Stomach (tissue), 9 donors: ENCODE results near the gene TPX2. TPM values are rescaled to one million over a fixed set of nuclear protein-coding genes. Genes with fewer than 3 reads are reported as not detected.

Experiments used
- DNase-seq, 2 donors: peaks; one replicate each; pipeline versions ENCODE4 v3.0.0 to v3.0.0-alpha.2; 2013 to 2019
- H3K27ac ChIP-seq, 5 donors: fragments of 200-600 bp in 4 of 5; sonication (generic) in 4 of 5; one replicate each; pipeline ENCODE4 v1.5.1; 2013 to 2019; ENCODE audit warnings: mild to moderate bottlenecking in 1 of 5, moderate library complexity in 1 of 5
- H3K27me3 ChIP-seq, 3 donors: fragments of 200-600 bp; sonication (generic); one replicate each; pipeline ENCODE4 v1.5.1; 2017 to 2019; ENCODE audit warnings: mixed run types in 1 of 3
- H3K36me3 ChIP-seq, 4 donors: fragments of 200-600 bp; sonication (generic); 1 replicate in 3 of 4; 2 replicates in 1 of 4; pipeline ENCODE4 v1.5.1; 2016 to 2019
- H3K4me1 ChIP-seq, 4 donors: fragments of 200-600 bp; sonication (generic); one replicate each; pipeline ENCODE4 v1.5.1; 2016 to 2019
- H3K4me3 ChIP-seq, 4 donors: fragments of 200-600 bp; sonication (generic) in 3 of 4; one replicate each; pipeline ENCODE4 v1.5.1; 2016 to 2019; ENCODE audit warnings: mild to moderate bottlenecking in 1 of 4
- H3K9me3 ChIP-seq, 4 donors: fragments of 200-600 bp; sonication (generic); one replicate each; pipeline ENCODE4 v1.5.1; 2016 to 2019
- EP300 ChIP-seq: sonication (generic); formaldehyde crosslinking; IDR thresholded peaks from one replicate; pipeline ENCODE4 v1.6.1; 2017; ENCODE audit warnings: antibody characterized with exemption
- POLR2A ChIP-seq, 4 donors: fragments of 450-650 bp; IDR thresholded peaks; one replicate each; pipeline ENCODE4 v1.6.1; 2016; ENCODE audit warnings: antibody characterized with exemption in 4 of 4, control low read depth in 2 of 4, mild to moderate bottlenecking in 1 of 4, moderate library complexity in 1 of 4
- POLR2AphosphoS5 ChIP-seq, 3 donors: sonication (generic); formaldehyde crosslinking; IDR thresholded peaks; one replicate each; pipeline ENCODE4 v1.6.1; 2016; ENCODE audit warnings: antibody characterized with exemption in 3 of 3
- WGBS, 5 donors: extraction: QIAGEN DNeasy Blood & Tissue Kit in 3 of 5; methylation state at CpG; one replicate each; pipeline versions ENCODE4 v1.1.5 to v1.1.7; 2013 to 2018; 5-methylcytosine and 5-hydroxymethylcytosine counted together
- intact Hi-C: fragments of 100-400 bp; cut with DNase I; formaldehyde crosslinking; loops from one replicate; pipeline ENCODE4 v1.15.1; 2023; ENCODE audit warnings: low total_unique reads
- polyA plus RNA-seq, 3 donors: library from polyadenylated mRNA; stranded (reverse); fragments of 200-250 nt; gene quantifications; one replicate each; pipeline ENCODE4 v1.2.3, GENCODE V29; 2013
- total RNA-seq, 5 donors: library from RNA; depleted of rRNA; stranded (reverse); fragments of >200 nt; gene quantifications; one replicate each; pipeline versions ENCODE4 v1.1.0 to v1.2.3, GENCODE V29; 2014 to 2016
- TF ChIP-seq, protein P1 (sequence below), 7 experiments: fragments of 450-650 bp in 4 of 7; fragments of 200-600 bp in 3 of 7; sonication (generic) in 3 of 7; IDR thresholded peaks; one replicate each; pipeline ENCODE4 v1.5.1; 2016 to 2019; ENCODE audit warnings: antibody characterized with exemption in 7 of 7, control low read depth in 2 of 7, mild to moderate bottlenecking in 1 of 7
- donor health status: healthy with polysubstance abuse.
- donor health status: Bipolar disorder and iron deficiency.
- donor health status: healthy.

Gene TPX2
- total and polyA plus RNA-seq, 8 donors, result 1.7 to 11.4 (median 6.7) TPM

DNA sequence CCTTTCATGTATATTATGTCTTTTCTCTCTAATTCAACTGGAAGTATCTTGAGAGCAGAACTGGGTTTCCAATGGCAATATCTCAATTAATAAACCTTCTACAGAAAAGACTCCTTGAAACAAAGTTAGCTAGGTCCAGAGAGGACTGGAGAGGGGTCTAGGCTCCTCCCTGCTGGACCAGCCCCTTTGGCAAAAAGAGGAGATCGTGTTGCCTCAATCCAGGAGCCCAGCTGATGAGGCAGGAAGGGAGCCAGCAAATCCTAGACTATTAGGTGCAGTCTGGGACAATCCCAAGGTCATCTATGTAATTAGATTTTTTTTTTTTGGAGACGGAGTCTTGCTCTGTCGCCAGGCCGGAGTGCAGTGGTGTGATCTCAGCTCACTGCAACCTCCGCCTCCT, 38.3 kb upstream of the TPX2 start:
- intact Hi-C loops, result no loop called here
- Histone ChIP-seq H3K9me3 (no peaks in the 10 kb centered on the region), H3K27ac (peak overlapping the region in 4 of 5 donors; percentile 80 to 98 (median 86)), H3K27me3 (no peaks in the 10 kb centered on the region), H3K4me3 (no peak overlapping the region), H3K36me3 (peaks cover 0 to 37% (median 18%) of the 10 kb centered on the region in 4 donors), H3K4me1 (peaks cover 54 to 82% (median 64%) of the 10 kb centered on the region in 4 donors)
- 70 to 92% (median 86%) methylated on average over 5 of the region's 5 CpGs for WGBS, 5 donors
- DNase-seq, result no peak
- TF ChIP-seq POLR2AphosphoS5 (IDR thresholded peaks at IDR 0.05), result no peak
- no peak for TF ChIP-seq EP300
- TF ChIP-seq, protein P1, sequence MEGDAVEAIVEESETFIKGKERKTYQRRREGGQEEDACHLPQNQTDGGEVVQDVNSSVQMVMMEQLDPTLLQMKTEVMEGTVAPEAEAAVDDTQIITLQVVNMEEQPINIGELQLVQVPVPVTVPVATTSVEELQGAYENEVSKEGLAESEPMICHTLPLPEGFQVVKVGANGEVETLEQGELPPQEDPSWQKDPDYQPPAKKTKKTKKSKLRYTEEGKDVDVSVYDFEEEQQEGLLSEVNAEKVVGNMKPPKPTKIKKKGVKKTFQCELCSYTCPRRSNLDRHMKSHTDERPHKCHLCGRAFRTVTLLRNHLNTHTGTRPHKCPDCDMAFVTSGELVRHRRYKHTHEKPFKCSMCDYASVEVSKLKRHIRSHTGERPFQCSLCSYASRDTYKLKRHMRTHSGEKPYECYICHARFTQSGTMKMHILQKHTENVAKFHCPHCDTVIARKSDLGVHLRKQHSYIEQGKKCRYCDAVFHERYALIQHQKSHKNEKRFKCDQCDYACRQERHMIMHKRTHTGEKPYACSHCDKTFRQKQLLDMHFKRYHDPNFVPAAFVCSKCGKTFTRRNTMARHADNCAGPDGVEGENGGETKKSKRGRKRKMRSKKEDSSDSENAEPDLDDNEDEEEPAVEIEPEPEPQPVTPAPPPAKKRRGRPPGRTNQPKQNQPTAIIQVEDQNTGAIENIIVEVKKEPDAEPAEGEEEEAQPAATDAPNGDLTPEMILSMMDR (IDR thresholded peaks at IDR 0.05), result no peak
- TF ChIP-seq POLR2A (IDR thresholded peaks at IDR 0.05), result no peak

DNA sequence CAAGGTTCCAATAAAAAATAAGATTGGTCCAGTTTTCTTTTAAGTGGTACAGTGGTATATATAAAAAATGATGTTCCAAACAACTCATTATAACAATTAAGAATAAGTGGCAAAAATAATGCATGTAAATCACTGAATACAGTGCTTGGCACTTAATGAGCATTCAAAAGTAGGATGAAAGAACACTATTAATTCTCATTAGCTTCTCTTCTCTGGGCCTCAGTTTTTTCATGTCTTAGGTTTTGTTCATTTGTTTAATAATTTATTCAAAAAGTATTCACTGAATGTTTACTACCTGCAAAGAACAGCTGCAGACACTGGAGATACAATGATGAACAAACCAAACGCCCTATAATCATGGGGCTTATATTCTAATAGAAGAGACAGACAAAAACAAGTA, 37.5 kb upstream of the TPX2 start:
- H3K4me1 ChIP-seq, result peaks cover 54 to 82% (median 68%) of the 10 kb centered on the region in 4 donors
- peaks cover 0 to 37% (median 18%) of the 10 kb centered on the region in 4 donors for H3K36me3 ChIP-seq
- no peaks in the 10 kb centered on the region for H3K27me3 ChIP-seq
- 59 to 77% (median 65%) methylated on average over 1 of the region's 1 CpG for WGBS, 5 donors
- no peak overlapping the region for H3K4me3 ChIP-seq
- peak overlapping the region in 3 of 5 donors; percentile 64 to 100 (median 98) for H3K27ac ChIP-seq
- no peak for TF ChIP-seq POLR2A (IDR thresholded peaks at IDR 0.05)
- TF ChIP-seq, protein P1 (IDR thresholded peaks at IDR 0.05), result no peak
- no peak for TF ChIP-seq POLR2AphosphoS5 (IDR thresholded peaks at IDR 0.05)
- TF ChIP-seq EP300, result no peak
- DNase-seq, result no peak
- H3K9me3 ChIP-seq, result no peaks in the 10 kb centered on the region
- intact Hi-C loops, result no loop called here

DNA sequence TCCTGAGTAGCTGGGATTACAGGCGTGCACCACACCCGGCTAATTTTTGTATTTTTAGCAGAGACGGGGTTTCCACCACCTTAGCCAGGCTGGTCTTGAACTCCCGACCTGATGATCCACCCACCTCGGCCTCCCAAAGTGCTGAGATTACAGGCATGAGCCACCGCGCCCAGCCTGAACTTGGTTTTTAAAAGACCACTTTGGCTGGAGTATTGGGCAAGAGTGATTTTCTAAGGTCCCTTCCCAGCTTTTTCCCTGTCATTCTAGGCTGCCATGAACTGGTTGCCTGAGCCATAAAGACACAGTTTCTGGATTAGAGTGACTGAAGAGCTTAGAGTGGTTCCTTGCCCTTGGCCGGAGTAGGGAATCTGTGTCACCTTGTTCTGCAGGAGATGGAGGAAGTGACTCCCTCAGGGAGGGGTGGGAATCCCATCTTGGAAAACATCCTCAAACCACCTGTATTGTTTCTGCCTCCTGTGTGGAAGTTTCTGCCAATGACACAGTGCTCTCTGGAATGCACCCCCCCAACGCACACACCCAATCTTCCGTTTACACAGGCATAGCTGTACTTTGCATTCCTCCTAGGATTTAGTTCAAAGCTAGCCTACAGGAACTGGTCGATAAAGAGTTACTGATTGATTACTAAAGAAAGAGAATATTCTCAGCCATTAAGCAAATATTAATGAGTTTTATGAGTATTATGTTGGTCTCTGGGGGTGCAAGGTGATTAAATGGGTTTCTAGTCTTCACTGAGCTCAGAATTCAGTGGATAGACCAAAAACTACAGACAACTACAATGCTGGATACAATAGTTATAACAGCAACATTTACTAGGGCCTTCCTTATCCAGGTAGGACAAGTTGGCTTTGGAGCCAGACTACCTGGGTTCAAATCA, 34.6 kb upstream of the TPX2 start:
- Histone ChIP-seq H3K36me3 (peaks cover 14 to 57% (median 39%) of the 10 kb centered on the region in 4 donors), H3K9me3 (no peaks in the 10 kb centered on the region), H3K27me3 (no peaks in the 10 kb centered on the region), H3K27ac (peak overlapping the region; percentile 92 to 100 (median 98)), H3K4me3 (no peak overlapping the region), H3K4me1 (peaks cover 54 to 86% (median 76%) of the 10 kb centered on the region in 4 donors)
- intact Hi-C loops, result no loop called here
- peak; percentile 80 to 96 for DNase-seq
- no peak for TF ChIP-seq POLR2A (IDR thresholded peaks at IDR 0.05)
- TF ChIP-seq POLR2AphosphoS5 (IDR thresholded peaks at IDR 0.05), result peak in 2 of 3 donors; percentile 66 to 87
- WGBS, 5 donors, result 35 to 68% (median 52%) methylated on average over 11 of the region's 11 CpGs

DNA sequence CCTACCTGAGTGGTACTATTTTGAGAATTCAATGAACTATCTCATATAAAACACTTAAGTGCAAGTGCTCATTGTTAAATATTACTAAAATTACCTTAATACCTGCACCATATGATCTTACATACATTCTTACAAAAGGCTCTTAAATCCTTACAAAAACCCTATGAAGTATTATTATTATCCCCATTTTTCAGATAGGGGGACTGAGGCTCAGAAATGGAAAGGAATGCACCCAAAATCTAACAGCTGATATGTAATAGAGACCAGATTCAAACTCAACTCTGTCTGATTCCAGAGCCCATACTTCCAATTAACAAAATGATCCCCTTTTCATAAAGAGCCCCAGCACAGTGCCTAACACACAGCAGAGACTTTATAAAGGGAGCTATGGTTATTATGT, 33.9 kb upstream of the TPX2 start:
- no peak for DNase-seq
- TF ChIP-seq EP300 (no peak), POLR2A (IDR thresholded peaks at IDR 0.05) (no peak), POLR2AphosphoS5 (IDR thresholded peaks at IDR 0.05) (no peak)
- TF ChIP-seq, protein P1 (IDR thresholded peaks at IDR 0.05), result no peak
- H3K4me3 ChIP-seq, result no peak overlapping the region
- H3K27ac ChIP-seq, result peak overlapping the region; percentile 63 to 100 (median 98)
- no peaks in the 10 kb centered on the region for H3K9me3 ChIP-seq
- peaks cover 52 to 85% (median 76%) of the 10 kb centered on the region in 4 donors for H3K4me1 ChIP-seq
- peaks cover 17 to 58% (median 39%) of the 10 kb centered on the region in 4 donors for H3K36me3 ChIP-seq
- no peaks in the 10 kb centered on the region for H3K27me3 ChIP-seq
- intact Hi-C loops, result no loop called here
